Caco-2 (cell line): Measurements from ENCODE around the gene KIF6. TPM values are rescaled to one million over a fixed set of nuclear protein-coding genes. Genes with fewer than 3 reads are reported as not detected.

Experiments used
- BruUV-seq: library from RNA; stranded (reverse); fragments of 400-500 nt; replicated peaks from 2 replicates; lab custom pipeline; 2021; lab: Mats Ljungman, UMichigan
- CTCF ChIA-PET: fragments of 300-600 bp; sonication (Branson Sonifier 250); formaldehyde crosslinking; loops from one replicate; lab custom pipeline; 2022; ENCODE audit warnings: antibody characterized with exemption; lab: Charles Lee
- POLR2A ChIA-PET: fragments of 300-600 bp; sonication (Branson Sonifier 250); formaldehyde crosslinking; loops from one replicate; lab custom pipeline; 2022; ENCODE audit warnings: antibody characterized with exemption; lab: Charles Lee
- DNase-seq, 2 experiments: peaks; one replicate each; pipeline versions ENCODE4 v3.0.0 to v3.0.0-alpha.2; 2020 to 2022
- H3K27me3 ChIP-seq: replicated peaks from 2 replicates; pipeline ENCODE4 v1.6.0; 2011; ENCODE audit warnings: low read length; ENCODE audit not compliant: control insufficient read depth, insufficient read depth
- H3K36me3 ChIP-seq: 2 replicates; pipeline ENCODE4 v1.5.1; 2011; ENCODE audit warnings: low read length; ENCODE audit not compliant: control insufficient read depth, insufficient read depth
- H3K4me1 ChIP-seq: fragments of 250-450 bp; sonication (Bioruptor Pico); 2 replicates; pipeline ENCODE4 v1.5.1; 2020; ENCODE audit warnings: mild to moderate bottlenecking
- H3K4me3 ChIP-seq: 2 replicates; pipeline ENCODE4 v1.5.1; 2011; ENCODE audit warnings: low read depth, mild to moderate bottlenecking, control low read depth, low read length
- H3K9me3 ChIP-seq: fragments of 250-450 bp; sonication (Bioruptor Pico); 2 replicates; pipeline ENCODE4 v1.5.1; 2020; ENCODE audit warnings: mild to moderate bottlenecking, moderate library complexity
- H3K27ac Mint-ChIP-seq: one replicate; pipeline ENCODE4 v1.8.0; 2022; ENCODE audit warnings: mixed read lengths; ENCODE audit not compliant: unreplicated experiment
- H3K27me3 Mint-ChIP-seq: one replicate; pipeline ENCODE4 v1.8.0; 2022; ENCODE audit warnings: mixed read lengths; ENCODE audit not compliant: insufficient read depth, unreplicated experiment
- H3K36me3 Mint-ChIP-seq: one replicate; pipeline ENCODE4 v1.8.0; 2022; ENCODE audit warnings: mild to moderate bottlenecking, mixed read lengths; ENCODE audit not compliant: insufficient read depth, unreplicated experiment
- H3K4me1 Mint-ChIP-seq: one replicate; pipeline ENCODE4 v1.8.0; 2022; ENCODE audit warnings: low read depth, mixed read lengths; ENCODE audit not compliant: unreplicated experiment
- H3K4me3 Mint-ChIP-seq: one replicate; pipeline ENCODE4 v1.8.0; 2022; ENCODE audit warnings: mild to moderate bottlenecking, moderate library complexity, mixed read lengths; ENCODE audit not compliant: unreplicated experiment
- H3K9me3 Mint-ChIP-seq: one replicate; pipeline ENCODE4 v1.8.0; 2022; ENCODE audit warnings: mixed read lengths; ENCODE audit not compliant: unreplicated experiment
- intact Hi-C: fragments of 100-400 bp; cut with micrococcal nuclease; formaldehyde crosslinking; loops from one replicate; pipeline ENCODE4 v1.10.0; 2022; ENCODE audit not compliant: unreplicated experiment
- total RNA-seq: library from RNA; stranded (reverse); gene quantifications from 2 replicates; pipeline ENCODE4 v1.2.3, GENCODE V29; 2022
- TF ChIP-seq, protein P1 (sequence below), 2 experiments: fragments of 200-600 bp in 1 of 2; IDR thresholded peaks; 1 replicate in 1 of 2; 2 replicates in 1 of 2; pipeline versions ENCODE4 v1.5.1 to v1.8.0; 2011 to 2022; ENCODE audit warnings: antibody characterized with exemption in 1 of 2, control low read depth in 1 of 2, inconsistent platforms in 1 of 2, low read depth in 1 of 2, low read length in 1 of 2, mild to moderate bottlenecking in 1 of 2, moderate library complexity in 1 of 2; ENCODE audit not compliant: insufficient read depth in 1 of 2, severe bottlenecking in 1 of 2, unreplicated experiment in 1 of 2

The KIF6 gene
- total RNA-seq, 1 experiment from 2014 or later = not detected

DNA sequence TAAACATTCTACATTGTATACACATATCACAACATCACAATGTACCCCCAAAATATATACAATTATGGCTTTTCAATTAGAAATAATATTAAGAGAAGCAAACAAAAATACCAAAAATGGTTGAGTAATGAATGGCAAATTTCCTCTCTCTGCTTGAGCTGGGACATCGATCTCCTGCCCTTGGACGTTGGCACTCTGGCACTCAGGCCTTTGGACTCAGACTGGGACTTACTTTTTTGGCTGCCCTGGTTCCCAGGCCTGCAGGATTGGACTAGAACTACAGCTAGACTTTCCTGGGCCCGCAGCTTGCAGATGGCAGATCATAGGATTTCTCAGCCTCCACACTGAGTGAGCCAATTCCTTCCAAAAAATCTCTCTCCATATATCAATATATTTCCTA is 349.8 kb downstream of the KIF6 start:
- Mint-ChIP-seq H3K4me3 (no peak overlapping the region), H3K27ac (no peak overlapping the region), H3K27me3 (peaks cover 12% of the 10 kb centered on the region), H3K4me1 (no peaks in the 10 kb centered on the region), H3K9me3 (no peaks in the 10 kb centered on the region), H3K36me3 (no peaks in the 10 kb centered on the region)
- no peaks in the 10 kb centered on the region for H3K36me3 ChIP-seq
- intact Hi-C loops = loop anchor here (10.0 kb wide), 2 partner anchors 189 to 349 kb away; partner anchors contain the start of gene KIF6
- POLR2A ChIA-PET = no interaction called here
- H3K27me3 ChIP-seq = no peaks in the 10 kb centered on the region; the same call in 1 of the 2 replicates
- TF ChIP-seq, protein P1, sequence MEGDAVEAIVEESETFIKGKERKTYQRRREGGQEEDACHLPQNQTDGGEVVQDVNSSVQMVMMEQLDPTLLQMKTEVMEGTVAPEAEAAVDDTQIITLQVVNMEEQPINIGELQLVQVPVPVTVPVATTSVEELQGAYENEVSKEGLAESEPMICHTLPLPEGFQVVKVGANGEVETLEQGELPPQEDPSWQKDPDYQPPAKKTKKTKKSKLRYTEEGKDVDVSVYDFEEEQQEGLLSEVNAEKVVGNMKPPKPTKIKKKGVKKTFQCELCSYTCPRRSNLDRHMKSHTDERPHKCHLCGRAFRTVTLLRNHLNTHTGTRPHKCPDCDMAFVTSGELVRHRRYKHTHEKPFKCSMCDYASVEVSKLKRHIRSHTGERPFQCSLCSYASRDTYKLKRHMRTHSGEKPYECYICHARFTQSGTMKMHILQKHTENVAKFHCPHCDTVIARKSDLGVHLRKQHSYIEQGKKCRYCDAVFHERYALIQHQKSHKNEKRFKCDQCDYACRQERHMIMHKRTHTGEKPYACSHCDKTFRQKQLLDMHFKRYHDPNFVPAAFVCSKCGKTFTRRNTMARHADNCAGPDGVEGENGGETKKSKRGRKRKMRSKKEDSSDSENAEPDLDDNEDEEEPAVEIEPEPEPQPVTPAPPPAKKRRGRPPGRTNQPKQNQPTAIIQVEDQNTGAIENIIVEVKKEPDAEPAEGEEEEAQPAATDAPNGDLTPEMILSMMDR (IDR thresholded peaks at IDR 0.05; ENCODE audit: insufficient read depth in 1 of 2, low read depth in 1 of 2, low read length in 1 of 2, severe bottlenecking in 1 of 2, unreplicated experiment in 1 of 2) = no peak
- H3K4me1 ChIP-seq = no peaks in the 10 kb centered on the region
- BruUV-seq = no TSS peak
- no peak overlapping the region for H3K4me3 ChIP-seq
- CTCF ChIA-PET = no interaction called here
- no peaks in the 10 kb centered on the region for H3K9me3 ChIP-seq
- DNase-seq = no peak

DNA sequence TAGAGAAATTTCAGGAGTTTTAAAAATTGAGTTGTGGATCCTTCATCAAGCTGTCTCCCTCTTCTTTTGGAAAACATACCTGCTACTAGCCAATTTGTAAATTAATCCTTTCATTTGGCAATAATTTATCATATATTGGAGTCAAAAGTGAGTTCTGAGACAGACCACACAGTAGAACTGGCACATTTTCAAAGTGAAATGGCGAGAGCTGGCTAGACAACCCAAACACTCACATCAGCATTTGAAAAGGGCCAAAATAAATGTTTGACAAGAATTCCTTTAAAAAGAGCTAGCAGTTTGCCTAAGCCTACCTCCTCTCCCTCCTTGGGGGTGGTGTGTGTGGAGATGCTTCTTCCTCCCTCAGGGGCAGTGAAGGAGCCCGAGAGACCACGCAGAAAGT is 354.8 kb downstream of the KIF6 start:
- CTCF ChIA-PET = interaction anchor here (0.7 to 1.2 kb wide), 2 partner anchors 8 to 330 kb away, joined by 4 to 9 read pairs; no protein-coding TSS in a partner anchor
- Mint-ChIP-seq H3K4me3 (no peak overlapping the region), H3K27me3 (peaks cover 21% of the 10 kb centered on the region), H3K9me3 (no peaks in the 10 kb centered on the region), H3K27ac (no peak overlapping the region), H3K4me1 (no peaks in the 10 kb centered on the region), H3K36me3 (no peaks in the 10 kb centered on the region)
- H3K9me3 ChIP-seq = no peaks in the 10 kb centered on the region
- no peak for DNase-seq
- H3K27me3 ChIP-seq = no peaks in the 10 kb centered on the region; the same call in none of the 2 replicates
- no peaks in the 10 kb centered on the region for H3K4me1 ChIP-seq
- BruUV-seq = no TSS peak
- H3K36me3 ChIP-seq = no peaks in the 10 kb centered on the region
- H3K4me3 ChIP-seq = no peak overlapping the region
- POLR2A ChIA-PET = no interaction called here
- TF ChIP-seq, protein P1 (IDR thresholded peaks at IDR 0.05; ENCODE audit: insufficient read depth in 1 of 2, low read depth in 1 of 2, low read length in 1 of 2, severe bottlenecking in 1 of 2, unreplicated experiment in 1 of 2) = no peak
- intact Hi-C loops = loop anchor here (10.0 kb wide), 2 partner anchors 194 to 354 kb away; partner anchors contain the start of gene KIF6

DNA sequence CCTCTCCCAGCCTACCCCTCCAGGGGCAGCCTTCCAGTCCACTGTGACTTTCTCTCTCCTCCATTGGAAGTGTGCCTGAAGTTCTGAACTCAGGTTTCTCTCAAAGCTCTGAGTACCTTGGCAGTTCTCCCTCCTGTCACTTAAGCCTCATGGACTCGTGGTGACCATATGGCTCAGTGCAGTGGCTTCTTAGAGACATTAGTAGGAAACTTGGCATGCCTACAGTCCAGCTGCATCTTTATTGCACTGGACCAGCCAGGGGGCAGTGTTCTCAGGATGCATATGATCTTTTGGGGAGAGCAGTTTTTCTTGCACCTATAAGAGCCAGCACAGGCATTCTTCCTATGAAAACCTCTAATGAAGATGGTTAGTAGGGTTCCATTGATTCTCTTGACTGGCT is 355.2 kb downstream of the KIF6 start:
- H3K9me3 Mint-ChIP-seq = no peaks in the 10 kb centered on the region

More for the DNA sequence above, 355.2 kb downstream of the KIF6 start:
- H3K27me3 Mint-ChIP-seq = peaks cover 20% of the 10 kb centered on the region
- no peaks in the 10 kb centered on the region for H3K4me1 Mint-ChIP-seq
- CTCF ChIA-PET = interaction anchor here (0.7 to 1.2 kb wide), 2 partner anchors 8 to 331 kb away, joined by 4 to 9 read pairs; no protein-coding TSS in a partner anchor
- H3K27ac Mint-ChIP-seq = no peak overlapping the region
- intact Hi-C loops = loop anchor here (10.0 kb wide), 2 partner anchors 195 to 355 kb away; partner anchors contain the start of gene KIF6
- Histone ChIP-seq H3K4me3 (no peak overlapping the region), H3K27me3 (no peaks in the 10 kb centered on the region; the same call in none of the 2 replicates), H3K4me1 (no peaks in the 10 kb centered on the region), H3K36me3 (no peaks in the 10 kb centered on the region), H3K9me3 (no peaks in the 10 kb centered on the region)
- POLR2A ChIA-PET = no interaction called here
- TF ChIP-seq, protein P1 (IDR thresholded peaks at IDR 0.05; ENCODE audit: insufficient read depth in 1 of 2, low read depth in 1 of 2, low read length in 1 of 2, severe bottlenecking in 1 of 2, unreplicated experiment in 1 of 2) = no peak
- BruUV-seq = no TSS peak
- no peak overlapping the region for H3K4me3 Mint-ChIP-seq
- no peak for DNase-seq
- H3K36me3 Mint-ChIP-seq = no peaks in the 10 kb centered on the region
